ENCODE measurements around the gene RBMX.
"Not testable (repeated sequence)": the region's sequence is repeated elsewhere in the genome, so short reads cannot be mapped to it uniquely, and the experiment has no call there.

RBMX gene

DNA sequence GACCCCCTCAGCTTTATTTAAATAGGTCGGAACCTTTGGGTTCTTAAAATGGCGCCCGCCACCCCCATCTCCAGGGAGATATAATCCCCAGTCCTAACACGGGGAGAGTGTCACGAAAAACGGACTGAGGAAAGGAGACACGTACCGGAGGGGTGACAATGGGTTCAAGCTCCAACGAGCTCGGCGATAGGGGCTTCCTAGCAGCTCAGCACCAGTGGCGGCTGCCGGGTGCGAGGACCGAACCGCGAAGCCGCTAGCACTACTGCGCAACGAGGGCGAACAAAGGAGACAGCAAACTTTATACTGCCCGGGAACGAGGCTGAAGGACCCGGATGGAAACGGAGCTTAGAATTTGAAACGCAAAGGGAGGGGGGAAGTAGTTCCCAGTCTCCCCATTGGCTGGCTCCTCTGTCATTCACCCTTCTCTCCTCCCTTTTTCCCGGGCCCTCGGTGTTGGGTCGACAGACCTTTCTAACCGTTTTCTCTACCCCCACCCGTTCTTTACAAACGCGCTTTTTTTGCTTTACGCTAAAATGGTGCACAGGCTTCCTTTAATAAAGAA is at the start of gene RBMX:
Gene RBMX (minus strand): TSS at position 274 of the 562 bp plus-strand sequence. CDS start 1,298 bp downstream, outside the sequence.
- in situ Hi-C loops (cut with MboI; ENCODE audit: low pct_unique_long_range_greater_than_20kb, low sequenced_read_pairs, unreplicated experiment) = no loop called here
- peak; percentile 85 for DNase-seq (ENCODE audit: low spot score)
- TF ChIP-seq, protein P1, sequence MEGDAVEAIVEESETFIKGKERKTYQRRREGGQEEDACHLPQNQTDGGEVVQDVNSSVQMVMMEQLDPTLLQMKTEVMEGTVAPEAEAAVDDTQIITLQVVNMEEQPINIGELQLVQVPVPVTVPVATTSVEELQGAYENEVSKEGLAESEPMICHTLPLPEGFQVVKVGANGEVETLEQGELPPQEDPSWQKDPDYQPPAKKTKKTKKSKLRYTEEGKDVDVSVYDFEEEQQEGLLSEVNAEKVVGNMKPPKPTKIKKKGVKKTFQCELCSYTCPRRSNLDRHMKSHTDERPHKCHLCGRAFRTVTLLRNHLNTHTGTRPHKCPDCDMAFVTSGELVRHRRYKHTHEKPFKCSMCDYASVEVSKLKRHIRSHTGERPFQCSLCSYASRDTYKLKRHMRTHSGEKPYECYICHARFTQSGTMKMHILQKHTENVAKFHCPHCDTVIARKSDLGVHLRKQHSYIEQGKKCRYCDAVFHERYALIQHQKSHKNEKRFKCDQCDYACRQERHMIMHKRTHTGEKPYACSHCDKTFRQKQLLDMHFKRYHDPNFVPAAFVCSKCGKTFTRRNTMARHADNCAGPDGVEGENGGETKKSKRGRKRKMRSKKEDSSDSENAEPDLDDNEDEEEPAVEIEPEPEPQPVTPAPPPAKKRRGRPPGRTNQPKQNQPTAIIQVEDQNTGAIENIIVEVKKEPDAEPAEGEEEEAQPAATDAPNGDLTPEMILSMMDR (IDR thresholded peaks at IDR 0.05; ENCODE audit: extremely low read depth, insufficient read depth, missing control alignments) = no peak

DNA sequence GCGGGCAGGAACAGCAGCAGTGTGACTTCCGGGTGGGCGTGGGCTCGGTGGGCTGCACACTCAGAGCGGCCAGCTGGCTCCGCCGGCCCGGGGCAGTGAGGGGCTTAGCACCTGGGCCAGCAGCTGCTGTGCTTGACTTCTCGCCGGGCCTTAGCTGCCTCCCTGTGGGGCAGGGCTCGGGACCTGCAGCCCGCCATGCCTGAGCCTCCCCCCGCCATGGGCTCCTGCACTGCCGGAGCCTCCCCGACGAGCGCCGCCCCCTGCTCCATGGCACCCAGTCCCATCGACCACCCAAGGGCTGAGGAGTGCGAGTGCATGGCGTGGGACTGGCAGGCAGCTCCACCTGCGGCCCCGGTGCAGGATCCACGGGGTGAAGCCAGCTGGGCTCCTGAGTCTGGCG is 40.9 kb upstream of the RBMX start:
- in situ Hi-C loops (cut with MboI; ENCODE audit: low pct_unique_long_range_greater_than_20kb, low sequenced_read_pairs, unreplicated experiment) = loop anchor here (25.0 kb wide), 1 partner anchor 209 kb away; no protein-coding TSS in a partner anchor
- not testable (repeated sequence) for DNase-seq (ENCODE audit: low spot score)

DNA sequence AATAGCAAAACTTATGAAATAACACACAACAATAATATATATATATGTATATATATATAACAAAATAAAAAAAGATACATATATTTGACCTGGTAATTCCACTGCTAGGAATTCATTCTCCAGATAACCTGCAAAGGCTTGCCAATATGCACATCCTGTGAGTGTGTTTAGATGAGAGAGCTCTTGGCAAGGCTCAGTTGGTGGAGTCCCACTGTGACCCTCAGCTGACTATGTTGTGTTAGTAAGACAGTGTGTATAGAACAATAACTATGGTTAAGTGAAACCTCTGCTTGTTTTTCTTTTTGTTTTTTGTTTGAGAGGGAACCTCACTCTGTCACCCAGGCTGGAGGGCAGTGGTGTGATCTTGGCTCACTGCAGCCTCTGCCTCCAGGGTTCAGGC is 39.5 kb upstream of the RBMX start:
- DNase-seq (ENCODE audit: low spot score) = no peak
- TF ChIP-seq, protein P1 (IDR thresholded peaks at IDR 0.05; ENCODE audit: extremely low read depth, insufficient read depth, missing control alignments) = no peak
- in situ Hi-C loops (cut with MboI; ENCODE audit: low pct_unique_long_range_greater_than_20kb, low sequenced_read_pairs, unreplicated experiment) = loop anchor here (25.0 kb wide), 1 partner anchor 208 kb away; no protein-coding TSS in a partner anchor

DNA sequence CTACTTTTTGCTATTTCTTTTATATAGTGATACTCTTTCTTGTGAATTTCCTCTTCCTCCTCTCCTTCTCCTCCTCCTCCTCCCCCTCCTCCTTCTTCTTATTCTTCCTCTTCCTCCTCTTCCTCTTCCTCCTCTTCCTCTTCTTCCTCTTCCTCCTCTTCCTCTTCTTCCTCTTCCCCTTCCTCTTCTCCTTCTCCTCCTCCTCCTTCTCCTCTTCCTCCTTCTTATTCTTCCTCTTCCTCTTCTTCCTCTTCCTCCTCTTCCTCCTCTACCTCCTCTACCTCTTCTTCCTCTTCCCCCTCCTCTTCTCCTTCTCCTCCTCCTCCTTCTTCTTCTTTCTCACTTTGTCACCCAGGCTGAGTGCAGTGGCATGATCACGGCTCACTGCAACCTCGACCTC is 36.3 kb upstream of the RBMX start:
- in situ Hi-C loops (cut with MboI; ENCODE audit: low pct_unique_long_range_greater_than_20kb, low sequenced_read_pairs, unreplicated experiment) = loop anchor here (25.0 kb wide), 1 partner anchor 205 kb away; no protein-coding TSS in a partner anchor
- TF ChIP-seq, protein P1 (IDR thresholded peaks at IDR 0.05; ENCODE audit: extremely low read depth, insufficient read depth, missing control alignments) = no peak
- no peak for DNase-seq (ENCODE audit: low spot score)

- DNase-seq (ENCODE audit: low spot score) = not testable (repeated sequence)
- in situ Hi-C loops (cut with MboI; ENCODE audit: low pct_unique_long_range_greater_than_20kb, low sequenced_read_pairs, unreplicated experiment) = loop anchor here (25.0 kb wide), 1 partner anchor 199 kb away; no protein-coding TSS in a partner anchor
These were observed 31.1 kb upstream of the RBMX start for GRCh38 chrX:136911661-136912060.

- TF ChIP-seq, protein P1 (IDR thresholded peaks at IDR 0.05; ENCODE audit: extremely low read depth, insufficient read depth, missing control alignments) = no peak
- in situ Hi-C loops (cut with MboI; ENCODE audit: low pct_unique_long_range_greater_than_20kb, low sequenced_read_pairs, unreplicated experiment) = loop anchor here (25.0 kb wide), 1 partner anchor 199 kb away; no protein-coding TSS in a partner anchor
- DNase-seq (ENCODE audit: low spot score) = no peak
These were observed 30.7 kb upstream of the RBMX start for GRCh38 chrX:136911253-136911652.

- in situ Hi-C loops (cut with MboI; ENCODE audit: low pct_unique_long_range_greater_than_20kb, low sequenced_read_pairs, unreplicated experiment) = loop anchor here (25.0 kb wide), 1 partner anchor 198 kb away; no protein-coding TSS in a partner anchor
- no peak for DNase-seq (ENCODE audit: low spot score)
- TF ChIP-seq, protein P1 (IDR thresholded peaks at IDR 0.05; ENCODE audit: extremely low read depth, insufficient read depth, missing control alignments) = no peak
These were observed 30.1 kb upstream of the RBMX start for GRCh38 chrX:136910565-136911035.
